Calu3 (cell line): ENCODE measurements around the gene PI4KA. TPM values are rescaled to one million over a fixed set of nuclear protein-coding genes. Genes with fewer than 3 reads are reported as not detected.

ENCODE experiments used
- BruUV-seq: library from RNA; stranded (reverse); fragments of 400-500 nt; replicated peaks from 2 replicates; lab custom pipeline; 2021; lab: Mats Ljungman, UMichigan
- CTCF ChIA-PET: fragments of 300-600 bp; sonication (Branson Sonifier 250); formaldehyde crosslinking; loops from one replicate; lab custom pipeline; 2022; ENCODE audit warnings: antibody characterized with exemption; lab: Charles Lee
- DNase-seq: peaks from one replicate; pipeline ENCODE4 v3.0.0; 2022
- H3K27ac Mint-ChIP-seq: one replicate; pipeline ENCODE4 v1.8.0; 2022; ENCODE audit warnings: mixed read lengths; ENCODE audit not compliant: unreplicated experiment
- H3K27me3 Mint-ChIP-seq: one replicate; pipeline ENCODE4 v1.8.0; 2022; ENCODE audit warnings: mixed read lengths; ENCODE audit not compliant: unreplicated experiment
- H3K36me3 Mint-ChIP-seq: one replicate; pipeline ENCODE4 v1.8.0; 2022; ENCODE audit warnings: mild to moderate bottlenecking, moderate library complexity, mixed read lengths; ENCODE audit not compliant: insufficient read depth, unreplicated experiment
- H3K4me1 Mint-ChIP-seq: one replicate; pipeline ENCODE4 v1.8.0; 2022; ENCODE audit warnings: mild to moderate bottlenecking, low read depth, mixed read lengths; ENCODE audit not compliant: unreplicated experiment
- H3K4me3 Mint-ChIP-seq: one replicate; pipeline ENCODE4 v1.8.0; 2022; ENCODE audit warnings: mild to moderate bottlenecking, low read depth, moderate library complexity, mixed read lengths; ENCODE audit not compliant: unreplicated experiment
- H3K9me3 Mint-ChIP-seq: one replicate; pipeline ENCODE4 v1.8.0; 2022; ENCODE audit warnings: low read depth, mixed read lengths; ENCODE audit not compliant: unreplicated experiment
- CTCF ChIP-seq: fragments of 200-600 bp; IDR thresholded peaks from one replicate; pipeline ENCODE4 v1.8.0; 2022; ENCODE audit warnings: antibody characterized with exemption; ENCODE audit not compliant: unreplicated experiment
- intact Hi-C: fragments of 100-400 bp; cut with micrococcal nuclease; formaldehyde crosslinking; loops from one replicate; pipeline ENCODE4 v1.10.0; 2022; ENCODE audit not compliant: unreplicated experiment
- total RNA-seq: library from RNA; stranded (reverse); gene quantifications from 2 replicates; pipeline ENCODE4 v1.2.3, GENCODE V29; 2022

The PI4KA gene
- total RNA-seq, 1 experiment from 2014 or later, result 77.9 TPM

GRCh38 chr22:20885557-20886323 lies 27.1 kb upstream of the PI4KA start:
- Mint-ChIP-seq H3K36me3 (peaks cover 21% of the 10 kb centered on the region), H3K27ac (peak overlapping the region; percentile 58)
- no TSS peak for BruUV-seq

GRCh38 chr22:20885017-20885556 lies 26.5 kb upstream of the PI4KA start:
- intact Hi-C loops, result no loop called here
- peak overlapping the region; percentile 58 for H3K27ac Mint-ChIP-seq
- no peak for TF ChIP-seq CTCF
- no peaks in the 10 kb centered on the region for H3K27me3 Mint-ChIP-seq
- no peak overlapping the region for H3K4me3 Mint-ChIP-seq
- BruUV-seq, result no TSS peak
- H3K36me3 Mint-ChIP-seq, result peaks cover 21% of the 10 kb centered on the region
- H3K9me3 Mint-ChIP-seq, result no peaks in the 10 kb centered on the region
- H3K4me1 Mint-ChIP-seq, result peaks cover 32% of the 10 kb centered on the region
- CTCF ChIA-PET, result interaction anchor here (0.5 to 2.0 kb wide), 17 partner anchors 11 to 756 kb away, joined by 3 to 26 read pairs (median 5); partner anchors contain the start of genes CRKL, LZTR1, PI4KA and SDF2L1
- DNase-seq, result no peak

More at GRCh38 chr22:20885557-20886323, 27.1 kb upstream of the PI4KA start:
- intact Hi-C loops, result no loop called here
- DNase-seq, result peak; percentile 90
- Mint-ChIP-seq H3K27me3 (no peaks in the 10 kb centered on the region), H3K4me3 (peak overlapping the region; percentile 32), H3K9me3 (no peaks in the 10 kb centered on the region), H3K4me1 (peaks cover 28% of the 10 kb centered on the region)
- peak; percentile 98 for TF ChIP-seq CTCF
- CTCF ChIA-PET, result interaction anchor here (0.5 to 2.0 kb wide), 27 partner anchors 12 to 756 kb away, joined by 3 to 26 read pairs (median 4); partner anchors contain the start of genes CRKL, LRRC74B, LZTR1 and PI4KA

GRCh38 chr22:20884454-20884853 lies 25.8 kb upstream of the PI4KA start:
- CTCF ChIA-PET, result no interaction called here
- no peak overlapping the region for H3K27ac Mint-ChIP-seq
- H3K27me3 Mint-ChIP-seq, result no peaks in the 10 kb centered on the region
- H3K9me3 Mint-ChIP-seq, result no peaks in the 10 kb centered on the region
- H3K4me1 Mint-ChIP-seq, result peaks cover 32% of the 10 kb centered on the region
- no peak for TF ChIP-seq CTCF
- no peak overlapping the region for H3K4me3 Mint-ChIP-seq
- BruUV-seq, result no TSS peak
- peaks cover 21% of the 10 kb centered on the region for H3K36me3 Mint-ChIP-seq
- no peak for DNase-seq
- intact Hi-C loops, result no loop called here

- intact Hi-C loops, result no loop called here
- DNase-seq, result no peak
- H3K9me3 Mint-ChIP-seq, result no peaks in the 10 kb centered on the region
- peaks cover 32% of the 10 kb centered on the region for H3K4me1 Mint-ChIP-seq
- CTCF ChIA-PET, result no interaction called here
- peaks cover 27% of the 10 kb centered on the region for H3K36me3 Mint-ChIP-seq
- no peak overlapping the region for H3K4me3 Mint-ChIP-seq
- no peak overlapping the region for H3K27ac Mint-ChIP-seq
- no TSS peak for BruUV-seq
- H3K27me3 Mint-ChIP-seq, result no peaks in the 10 kb centered on the region
- no peak for TF ChIP-seq CTCF
Measured at GRCh38 chr22:20882855-20883254, 24.2 kb upstream of the PI4KA start.
